ENCODE measurements around the gene INPP5A. TPM values are rescaled to one million over a fixed set of nuclear protein-coding genes. Genes with fewer than 3 reads are reported as not detected.

Gene INPP5A
- total and polyA plus RNA-seq, 11 donors, result 38.6 to 179 (median 102) TPM

DNA sequence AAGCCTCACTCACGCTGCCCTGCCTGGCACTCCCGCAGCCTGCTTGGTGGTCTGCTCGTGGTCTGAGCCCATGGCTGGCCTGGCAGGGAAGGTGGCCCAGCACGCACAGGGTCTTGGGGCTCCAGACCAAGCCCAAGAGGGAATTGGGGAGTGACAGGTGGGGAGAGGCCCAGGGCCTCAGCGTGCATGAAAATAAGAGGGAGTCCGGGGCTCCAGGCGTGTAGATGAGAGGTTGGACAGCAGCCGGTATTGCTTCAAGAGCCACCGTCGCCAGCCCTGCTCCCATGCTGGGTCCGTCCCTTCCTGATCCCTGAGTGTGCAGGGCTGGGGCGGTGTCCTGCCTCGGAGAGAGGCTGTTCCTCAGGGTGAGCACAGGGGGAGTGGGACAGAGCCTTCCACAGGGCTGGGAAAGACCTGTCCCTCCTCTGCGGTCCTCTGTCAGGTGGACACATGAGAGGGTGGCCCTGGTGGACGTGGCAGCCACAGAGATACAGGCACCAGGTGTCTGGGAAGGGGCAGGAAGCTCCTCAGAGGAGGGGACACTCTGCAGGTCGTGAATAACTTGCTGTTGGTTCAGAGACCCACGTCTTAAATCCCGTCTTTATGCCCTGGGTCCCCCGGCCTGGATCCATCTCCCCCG lies 113.1 kb downstream of the INPP5A start:
- ATAC-seq (no peak), DNase-seq (peak in 1 of 5 donors; percentile 18)
- 89 to 95% (median 93%) methylated on average over 17 to 20 of the region's 20 CpGs for WGBS, 4 donors
- H3K4me3 ChIP-seq, result no peak overlapping the region
- peaks cover 0 to 7% (median 0%) of the 10 kb centered on the region in 12 donors for H3K4me1 ChIP-seq
- no peaks in the 10 kb centered on the region for H3K9me3 ChIP-seq
- H3K27ac ChIP-seq, result no peak overlapping the region
- intact Hi-C loops (cut with DNase I), result loop anchor here in 4 of 10 donors (5.0 to 10.0 kb wide), 3 partner anchors 184 to 474 kb away; no protein-coding TSS in a partner anchor
- no peaks in the 10 kb centered on the region for H3K27me3 ChIP-seq
- no peak for TF ChIP-seq CTCF (IDR thresholded peaks at IDR 0.05)
- TF ChIP-seq POLR2A (IDR thresholded peaks at IDR 0.05), result no peak
- H3K36me3 ChIP-seq, result peaks cover 0 to 44% (median 29%) of the 10 kb centered on the region in 9 donors

DNA sequence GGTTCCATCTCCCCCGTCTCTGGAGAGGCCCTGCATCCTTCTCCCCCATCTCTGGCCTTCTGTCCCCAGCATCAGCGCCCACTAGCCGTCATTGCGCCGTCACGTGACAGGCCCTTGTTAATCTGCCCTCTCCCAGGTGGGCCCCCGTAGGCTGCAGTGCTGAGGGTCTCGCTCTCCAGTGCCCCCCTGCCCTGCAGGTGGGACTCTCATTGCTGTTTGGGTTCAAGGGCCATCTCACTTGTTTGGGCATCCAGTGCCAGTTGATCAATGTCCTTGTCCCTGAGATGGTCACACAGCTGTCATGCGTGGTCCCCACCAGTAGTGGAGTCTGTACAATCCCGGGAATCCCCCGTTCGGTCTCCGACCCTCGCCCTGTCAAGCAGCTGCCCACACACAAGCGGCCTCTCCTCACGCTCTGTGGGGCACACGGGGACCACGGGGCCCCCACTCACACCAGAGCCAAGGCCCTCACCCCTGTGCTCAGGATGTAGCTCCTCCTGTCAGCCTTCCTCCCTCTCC lies 114.0 kb downstream of the INPP5A start:
- Histone ChIP-seq H3K27me3 (no peaks in the 10 kb centered on the region), H3K36me3 (peaks cover 0 to 44% (median 29%) of the 10 kb centered on the region in 9 donors), H3K9me3 (no peaks in the 10 kb centered on the region), H3K27ac (no peak overlapping the region), H3K4me1 (peaks cover 0 to 7% (median 0%) of the 10 kb centered on the region in 12 donors), H3K4me3 (no peak overlapping the region)
- whole genome bisulfite sequencing, 4 donors, result 94 to 96% (median 94%) methylated on average over 18 of the region's 18 CpGs
- DNase-seq (peak in 1 of 5 donors; percentile 21), ATAC-seq (no peak)
- intact Hi-C loops (cut with DNase I), result loop anchor here in 4 of 10 donors (5.0 to 10.0 kb wide), 3 partner anchors 183 to 473 kb away; no protein-coding TSS in a partner anchor
- TF ChIP-seq POLR2A (IDR thresholded peaks at IDR 0.05), result no peak
- no peak for TF ChIP-seq CTCF (IDR thresholded peaks at IDR 0.05)

DNA sequence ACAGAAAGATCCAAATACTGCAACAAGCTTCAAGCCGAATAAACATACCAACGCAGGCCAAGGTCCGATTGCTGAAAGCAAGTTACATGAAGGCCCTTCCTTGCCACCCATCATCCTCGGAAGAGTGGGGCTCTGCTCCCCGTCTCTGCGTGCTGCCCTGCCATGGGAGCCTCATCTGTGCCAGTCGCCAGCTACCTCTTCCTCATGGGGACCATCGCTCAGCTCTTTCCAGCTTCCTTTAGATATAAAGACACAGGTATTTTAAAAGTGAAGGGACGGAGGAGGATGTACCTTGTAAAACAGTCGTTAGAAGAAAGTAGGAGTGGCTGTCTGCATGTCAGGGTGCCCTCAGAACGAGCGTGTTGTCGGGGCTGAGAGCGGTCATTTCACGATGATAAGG lies 114.9 kb downstream of the INPP5A start:
- Histone ChIP-seq H3K4me3 (no peak overlapping the region), H3K4me1 (peaks cover 0 to 7% (median 0%) of the 10 kb centered on the region in 12 donors), H3K27ac (no peak overlapping the region), H3K27me3 (no peaks in the 10 kb centered on the region), H3K36me3 (peaks cover 0 to 43% (median 24%) of the 10 kb centered on the region in 9 donors), H3K9me3 (no peaks in the 10 kb centered on the region)
- WGBS, 4 donors, result 92 to 95% (median 93%) methylated on average over 15 of the region's 15 CpGs
- DNase-seq (peak in 1 of 5 donors; percentile 18), ATAC-seq (no peak)
- intact Hi-C loops (cut with DNase I), result loop anchor here in 4 of 10 donors (5.0 to 10.0 kb wide), 3 partner anchors 182 to 472 kb away; no protein-coding TSS in a partner anchor
- TF ChIP-seq POLR2A (IDR thresholded peaks at IDR 0.05) (no peak), CTCF (IDR thresholded peaks at IDR 0.05) (no peak)

DNA sequence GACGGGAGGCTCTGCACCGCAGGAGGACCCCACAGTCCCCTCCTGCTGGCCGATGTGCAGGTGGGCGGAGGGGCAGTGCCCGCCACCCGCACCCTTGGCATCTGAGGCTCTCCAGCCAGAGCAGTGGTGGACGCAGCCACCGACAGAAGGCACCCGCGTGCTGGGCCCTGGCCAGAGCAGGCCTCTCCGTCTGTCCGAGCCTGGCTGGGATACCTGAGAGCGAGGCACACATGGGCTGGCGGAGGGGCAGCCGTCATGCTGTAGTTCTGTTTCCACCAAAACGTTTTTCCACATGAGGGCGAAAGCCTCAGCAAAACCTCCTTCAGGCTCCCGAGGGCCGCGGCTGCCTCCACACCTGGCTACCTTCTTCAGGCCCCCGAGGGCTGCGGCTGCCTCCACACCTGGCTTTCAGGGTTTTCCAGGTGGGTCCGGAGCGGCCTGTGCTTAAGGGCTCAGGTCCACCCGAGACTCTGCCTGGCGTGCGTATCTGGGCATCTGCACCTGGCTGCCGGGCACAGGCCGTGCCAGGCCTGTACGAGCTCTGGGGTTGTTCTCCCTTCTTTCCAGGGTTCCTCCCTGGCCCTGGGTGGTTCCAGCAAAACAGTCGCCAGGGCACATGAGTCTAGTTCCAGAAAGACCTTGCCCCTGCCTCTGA lies 115.5 kb downstream of the INPP5A start:
- Histone ChIP-seq H3K27me3 (no peaks in the 10 kb centered on the region), H3K9me3 (no peaks in the 10 kb centered on the region), H3K27ac (no peak overlapping the region), H3K36me3 (peaks cover 0 to 43% (median 20%) of the 10 kb centered on the region in 9 donors), H3K4me3 (no peak overlapping the region), H3K4me1 (peaks cover 0 to 7% (median 0%) of the 10 kb centered on the region in 12 donors)
- no peak for TF ChIP-seq CTCF (IDR thresholded peaks at IDR 0.05)
- TF ChIP-seq POLR2A (IDR thresholded peaks at IDR 0.05), result no peak
- DNase-seq, result peak in 1 of 5 donors; percentile 21
- ATAC-seq, result no peak
- intact Hi-C loops (cut with DNase I), result loop anchor here in 4 of 10 donors (5.0 to 10.0 kb wide), 3 partner anchors 182 to 472 kb away; no protein-coding TSS in a partner anchor
- 91 to 95% (median 93%) methylated on average over 16 to 31 of the region's 31 CpGs for WGBS, 4 donors
